RWPE2 (cell line): ENCODE measurements around the gene DPP9.

ENCODE experiments used
- ATAC-seq: fragments of 200-7000 bp; cut with Tn5 transposase; 3 replicates; pipeline ENCODE4 v1.9.1; 2021; ENCODE audit warnings: low read depth
- DNase-seq: peaks from one replicate; pipeline ENCODE4 v3.0.0-alpha.2; 2020; ENCODE audit warnings: low spot score
- H3K27ac ChIP-seq: fragments of 450-650 bp; 2 replicates; pipeline ENCODE4 v1.5.1; 2017; ENCODE audit warnings: mild to moderate bottlenecking; ENCODE audit not compliant: poor library complexity, severe bottlenecking
- H3K27me3 ChIP-seq: fragments of 250-450 bp; sonication (Bioruptor Pico); 2 replicates; pipeline ENCODE4 v1.5.1; 2021; ENCODE audit warnings: mild to moderate bottlenecking, moderate library complexity; ENCODE audit not compliant: insufficient read depth, poor library complexity, severe bottlenecking
- H3K36me3 ChIP-seq: fragments of 250-450 bp; sonication (Bioruptor Pico); 2 replicates; pipeline ENCODE4 v1.5.1; 2020; ENCODE audit warnings: low read depth, mild to moderate bottlenecking, moderate library complexity
- H3K4me1 ChIP-seq: fragments of 250-450 bp; sonication (Bioruptor Pico); 2 replicates; pipeline ENCODE4 v1.5.1; 2021; ENCODE audit warnings: mild to moderate bottlenecking, moderate library complexity; ENCODE audit not compliant: insufficient read depth, poor library complexity, severe bottlenecking
- H3K4me3 ChIP-seq: fragments of 250-450 bp; sonication (Bioruptor Pico); 2 replicates; pipeline ENCODE4 v1.5.1; 2021; ENCODE audit warnings: mild to moderate bottlenecking, moderate library complexity; ENCODE audit not compliant: severe bottlenecking
- H3K9me3 ChIP-seq: fragments of 250-450 bp; sonication (Bioruptor Pico); 2 replicates; pipeline ENCODE4 v1.5.1; 2021; ENCODE audit warnings: mild to moderate bottlenecking, moderate library complexity; ENCODE audit not compliant: severe bottlenecking
- TF ChIP-seq, protein P1 (sequence below): fragments of 450-650 bp; IDR thresholded peaks from one replicate; pipeline ENCODE4 v1.5.1; 2017; ENCODE audit warnings: mild to moderate bottlenecking, moderate library complexity; ENCODE audit not compliant: poor library complexity, severe bottlenecking

Gene DPP9

DNA sequence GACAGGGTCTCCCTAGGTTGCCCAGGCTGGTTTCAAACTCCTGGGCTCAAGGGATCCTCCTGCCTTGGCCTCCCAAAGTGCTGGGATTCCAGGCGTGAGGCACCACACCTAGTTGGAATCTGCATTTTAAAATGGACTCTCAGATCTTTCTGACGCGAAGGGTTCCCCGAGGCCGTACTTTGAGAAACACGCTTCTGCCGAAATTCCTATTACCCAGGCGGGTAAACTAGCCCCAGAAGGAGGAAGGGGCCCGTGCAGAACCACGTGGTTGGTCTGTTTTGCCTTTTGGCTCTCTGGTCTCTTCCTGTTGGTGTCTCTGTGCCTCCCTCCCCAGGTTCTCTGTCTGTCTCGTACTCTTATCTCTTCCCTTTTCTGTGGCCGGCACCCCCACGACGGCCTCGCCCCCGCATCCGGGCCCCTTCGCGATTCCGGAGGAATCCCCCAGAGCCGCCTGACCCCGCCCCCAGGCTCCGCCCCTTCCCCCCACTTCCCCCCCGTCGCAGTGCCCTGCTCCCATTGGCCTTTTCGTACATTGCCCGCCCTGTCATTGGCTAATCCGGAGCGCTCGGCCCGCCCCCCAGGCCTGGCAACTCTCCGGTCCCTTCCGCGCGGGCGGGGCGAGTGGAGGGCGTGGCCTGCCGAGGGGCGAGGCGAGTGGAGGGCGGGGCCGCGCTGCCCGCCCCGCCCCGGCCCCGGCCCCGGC lies 84.7 kb downstream of the DPP9 start, which contains the start of gene TNFAIP8L1:
TSS of gene TNFAIP8L1 (plus strand) at position 689 of the 703 bp plus-strand sequence. CDS start 12,354 bp downstream, outside the sequence.
- Histone ChIP-seq H3K36me3 (no peaks in the 10 kb centered on the region), H3K4me1 (no peaks in the 10 kb centered on the region), H3K27me3 (no peaks in the 10 kb centered on the region), H3K27ac (peak within 1 kb of the TSS; percentile 11), H3K4me3 (peak within 1 kb of the TSS; percentile 52), H3K9me3 (no peaks in the 10 kb centered on the region)
- TF ChIP-seq, protein P1, sequence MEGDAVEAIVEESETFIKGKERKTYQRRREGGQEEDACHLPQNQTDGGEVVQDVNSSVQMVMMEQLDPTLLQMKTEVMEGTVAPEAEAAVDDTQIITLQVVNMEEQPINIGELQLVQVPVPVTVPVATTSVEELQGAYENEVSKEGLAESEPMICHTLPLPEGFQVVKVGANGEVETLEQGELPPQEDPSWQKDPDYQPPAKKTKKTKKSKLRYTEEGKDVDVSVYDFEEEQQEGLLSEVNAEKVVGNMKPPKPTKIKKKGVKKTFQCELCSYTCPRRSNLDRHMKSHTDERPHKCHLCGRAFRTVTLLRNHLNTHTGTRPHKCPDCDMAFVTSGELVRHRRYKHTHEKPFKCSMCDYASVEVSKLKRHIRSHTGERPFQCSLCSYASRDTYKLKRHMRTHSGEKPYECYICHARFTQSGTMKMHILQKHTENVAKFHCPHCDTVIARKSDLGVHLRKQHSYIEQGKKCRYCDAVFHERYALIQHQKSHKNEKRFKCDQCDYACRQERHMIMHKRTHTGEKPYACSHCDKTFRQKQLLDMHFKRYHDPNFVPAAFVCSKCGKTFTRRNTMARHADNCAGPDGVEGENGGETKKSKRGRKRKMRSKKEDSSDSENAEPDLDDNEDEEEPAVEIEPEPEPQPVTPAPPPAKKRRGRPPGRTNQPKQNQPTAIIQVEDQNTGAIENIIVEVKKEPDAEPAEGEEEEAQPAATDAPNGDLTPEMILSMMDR, result no peak
- ATAC-seq (peak; percentile 66), DNase-seq (peak; percentile 94)

DNA sequence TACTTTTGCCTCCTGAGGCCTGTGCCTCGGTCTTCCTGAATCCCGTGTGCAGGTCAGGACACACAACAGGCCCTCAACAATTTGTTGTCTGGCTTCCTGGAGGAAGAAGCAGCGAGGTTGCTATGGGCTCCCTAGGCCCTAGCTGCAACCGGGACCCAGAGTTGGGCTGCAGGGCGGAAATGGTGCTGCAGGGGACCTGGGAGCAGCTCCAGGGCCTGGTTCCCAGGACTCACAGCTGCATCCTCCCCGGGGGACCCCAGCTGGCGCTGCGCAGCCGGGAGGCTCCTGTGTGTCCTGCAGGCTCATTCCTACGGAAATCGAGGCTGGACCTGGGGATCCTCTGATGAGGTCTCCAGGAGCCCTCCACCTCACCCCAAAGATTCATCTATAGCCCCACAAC lies 85.3 kb downstream of the DPP9 start:
- ATAC-seq, result no peak
- peak overlapping the region; percentile 11 for H3K27ac ChIP-seq

DNA sequence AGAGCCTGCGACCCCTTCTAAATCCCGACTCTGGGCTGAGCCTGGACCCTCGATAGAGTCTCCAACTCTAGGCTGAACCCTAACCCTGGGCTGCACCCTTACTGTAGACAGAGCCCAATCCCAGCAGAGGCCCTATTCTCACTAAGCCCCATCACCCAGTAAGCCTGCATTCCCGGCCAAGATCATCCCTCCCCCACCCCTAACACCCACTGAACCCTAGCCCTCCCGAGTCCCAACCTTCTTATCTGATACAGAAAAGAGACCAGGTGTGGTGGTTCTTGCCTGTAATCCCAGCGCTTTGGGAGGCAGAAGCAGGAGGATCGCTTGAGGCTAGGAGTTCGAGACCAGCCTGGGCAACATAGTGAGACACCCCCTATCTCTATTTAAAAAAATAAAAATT lies 86.9 kb downstream of the DPP9 start:
- Histone ChIP-seq H3K36me3 (no peaks in the 10 kb centered on the region), H3K27me3 (no peaks in the 10 kb centered on the region), H3K27ac (no peak overlapping the region), H3K4me1 (no peaks in the 10 kb centered on the region), H3K4me3 (no peak overlapping the region), H3K9me3 (no peaks in the 10 kb centered on the region)
- TF ChIP-seq, protein P1, result no peak
- ATAC-seq (no peak), DNase-seq (no peak)

More for the DNA sequence above, 85.3 kb downstream of the DPP9 start:
- H3K9me3 ChIP-seq, result no peaks in the 10 kb centered on the region
- no peaks in the 10 kb centered on the region for H3K36me3 ChIP-seq
- no peak overlapping the region for H3K4me3 ChIP-seq
- TF ChIP-seq, protein P1, result no peak
- no peaks in the 10 kb centered on the region for H3K27me3 ChIP-seq
- H3K4me1 ChIP-seq, result no peaks in the 10 kb centered on the region
- no peak for DNase-seq

DNA sequence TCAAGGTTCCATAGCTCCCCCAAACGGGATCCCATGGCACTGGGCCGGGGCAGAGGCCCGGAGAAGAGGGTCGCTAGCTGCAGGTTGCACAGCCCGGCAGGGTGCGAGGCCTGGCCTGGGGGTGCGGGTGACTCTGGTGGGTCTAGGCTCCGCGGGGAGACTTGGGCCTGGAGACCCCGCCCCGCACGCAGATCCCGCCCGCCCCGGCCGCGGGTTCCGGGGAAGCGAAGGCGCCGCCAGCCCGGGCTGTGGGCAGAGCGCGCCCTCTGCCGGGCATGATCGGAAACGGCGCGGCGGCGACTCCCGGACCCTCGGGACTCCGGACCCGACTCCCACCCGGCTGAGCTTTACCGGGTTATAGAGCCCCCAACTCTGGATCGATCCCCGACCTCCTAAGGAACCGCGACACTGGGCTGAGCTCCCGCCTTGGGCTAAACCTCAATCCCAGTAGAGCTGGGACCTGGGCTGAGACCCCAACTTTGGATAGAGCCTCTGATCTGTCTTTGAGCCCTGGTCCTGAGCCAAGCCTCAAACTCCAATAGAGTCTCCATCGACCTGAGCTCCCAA lies 87.4 kb downstream of the DPP9 start:
- TF ChIP-seq, protein P1, result peak; percentile 95
- H3K4me1 ChIP-seq, result no peaks in the 10 kb centered on the region
- ATAC-seq (no peak), DNase-seq (no peak)
- no peaks in the 10 kb centered on the region for H3K27me3 ChIP-seq
- H3K27ac ChIP-seq, result no peak overlapping the region
- no peaks in the 10 kb centered on the region for H3K9me3 ChIP-seq
- H3K4me3 ChIP-seq, result peak overlapping the region; percentile 20
- H3K36me3 ChIP-seq, result no peaks in the 10 kb centered on the region

DNA sequence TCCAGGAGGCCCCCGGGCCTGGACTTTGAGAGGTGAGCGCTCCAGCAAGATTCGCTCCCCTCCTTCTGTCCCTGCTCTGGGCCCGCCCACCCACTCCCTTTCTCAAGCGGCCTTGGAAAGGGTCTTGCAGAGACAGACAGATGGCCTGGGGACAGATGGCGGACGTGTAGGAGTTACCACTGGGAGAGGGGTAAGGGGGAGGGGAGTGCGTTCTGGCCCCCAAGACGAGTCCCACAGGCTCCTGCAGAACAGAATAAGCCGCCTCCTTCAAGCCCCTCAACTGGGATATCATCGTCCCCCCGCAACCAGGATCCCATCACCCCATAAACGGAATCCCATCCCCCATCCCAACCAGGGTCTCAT lies 87.9 kb downstream of the DPP9 start:
- H3K27ac ChIP-seq, result peak overlapping the region; percentile 63
- H3K27me3 ChIP-seq, result no peaks in the 10 kb centered on the region
- TF ChIP-seq, protein P1, result no peak
- no peaks in the 10 kb centered on the region for H3K4me1 ChIP-seq
- H3K4me3 ChIP-seq, result peak overlapping the region; percentile 20
- H3K9me3 ChIP-seq, result no peaks in the 10 kb centered on the region
- ATAC-seq (no peak), DNase-seq (no peak)
- H3K36me3 ChIP-seq, result no peaks in the 10 kb centered on the region
